ENCODE data around the gene TSSK2.

The TSSK2 gene

GRCh38 chr22:19092725-19093124, 38.4 kb upstream of the TSSK2 start (continued):
- TF ChIP-seq HOXA7 (CRISPR knock-in tag; IDR thresholded peaks at IDR 0.05; ENCODE audit: borderline replicate concordance) (no peak), ZNF366 (tag by site-specific recombination; conservative IDR thresholded peaks at IDR 0.05) (peak; percentile 43; the same call in 1 of the 2 replicates)

GRCh38 chr22:19094393-19094997, 36.6 kb upstream of the TSSK2 start:
- H3K36me3 ChIP-seq (ENCODE audit: control insufficient read depth in 2 of 2, insufficient read depth in 1 of 2, low read length in 2 of 2) = peaks cover 0 to 16% of the 10 kb centered on the region in 2 experiments; a peak in 2 of 3 replicates
- no peak overlapping the region for H3K4me3 ChIP-seq (ENCODE audit: low read depth, low read length)
- H3K4me1 ChIP-seq (ENCODE audit: control insufficient read depth, insufficient read depth, low read length) = no peaks in the 10 kb centered on the region
- H3K27ac ChIP-seq (ENCODE audit: extremely low read depth, low read depth, low read length) = no peak overlapping the region
- no peak for TF ChIP-seq FEZF1 (tag by site-specific recombination; IDR thresholded peaks at IDR 0.05)
- peak; percentile 77 for TF ChIP-seq ZNF146 (tag by site-specific recombination; IDR thresholded peaks at IDR 0.05)
- ChIA-PET CTCF (interaction anchor here (0.9 to 1.6 kb wide), 2 partner anchors 9 kb away, joined by 5 to 6 read pairs; no protein-coding TSS in a partner anchor), POLR2A (no interaction called here)
- no peaks in the 10 kb centered on the region for H3K9me3 ChIP-seq (ENCODE audit: control insufficient read depth, insufficient read depth, low read depth, low read length)

GRCh38 chr22:19096555-19096954, 34.6 kb upstream of the TSSK2 start:
- TF ChIP-seq ZNF121 (tag by site-specific recombination; IDR thresholded peaks at IDR 0.05) = 0 out of 2 replicates have a peak, but pooled peaks have one; percentile 26
- TF ChIP-seq ZNF174 (tag by site-specific recombination; IDR thresholded peaks at IDR 0.05) = no peak
- no peak for TF ChIP-seq ZNF214 (tag by site-specific recombination; IDR thresholded peaks at IDR 0.05; ENCODE audit: borderline replicate concordance)
- ChIA-PET CTCF (interaction anchor here (0.8 kb wide), 1 partner anchor 81 kb away, joined by 5 read pairs; no protein-coding TSS in a partner anchor), POLR2A (interaction anchor here (1.1 kb wide), 1 partner anchor 26 kb away, joined by 3 read pairs; no protein-coding TSS in a partner anchor)

GRCh38 chr22:19097518-19097917, 33.6 kb upstream of the TSSK2 start:
- peaks cover 0 to 16% of the 10 kb centered on the region in 2 experiments; a peak in 2 of 3 replicates for H3K36me3 ChIP-seq (ENCODE audit: control insufficient read depth in 2 of 2, insufficient read depth in 1 of 2, low read length in 2 of 2)
- ChIA-PET CTCF (interaction anchor here (0.8 to 1.1 kb wide), 2 partner anchors 18 to 80 kb away, joined by 3 to 5 read pairs; no protein-coding TSS in a partner anchor), POLR2A (no interaction called here)
- H3K4me3 ChIP-seq (ENCODE audit: low read depth, low read length) = no peak overlapping the region
- H3K9me3 ChIP-seq (ENCODE audit: control insufficient read depth, insufficient read depth, low read depth, low read length) = no peaks in the 10 kb centered on the region
- no peak overlapping the region for H3K27ac ChIP-seq (ENCODE audit: extremely low read depth, low read depth, low read length)
- TF ChIP-seq ZNF645 (tag by site-specific recombination; IDR thresholded peaks at IDR 0.05) = no peak
- no peak for TF ChIP-seq HIC1 (tag by site-specific recombination; IDR thresholded peaks at IDR 0.05)
- H3K4me1 ChIP-seq (ENCODE audit: control insufficient read depth, insufficient read depth, low read length) = no peaks in the 10 kb centered on the region

More at GRCh38 chr22:19096555-19096954, 34.6 kb upstream of the TSSK2 start:
- Histone ChIP-seq H3K4me3 (ENCODE audit: low read depth, low read length) (no peak overlapping the region), H3K9me3 (ENCODE audit: control insufficient read depth, insufficient read depth, low read depth, low read length) (no peaks in the 10 kb centered on the region), H3K4me1 (ENCODE audit: control insufficient read depth, insufficient read depth, low read length) (no peaks in the 10 kb centered on the region), H3K27ac (ENCODE audit: extremely low read depth, low read depth, low read length) (no peak overlapping the region), H3K36me3 (ENCODE audit: control insufficient read depth in 2 of 2, insufficient read depth in 1 of 2, low read length in 2 of 2) (peaks cover 0 to 16% of the 10 kb centered on the region in 2 experiments; a peak in 2 of 3 replicates)

GRCh38 chr22:19098157-19098556, 33.0 kb upstream of the TSSK2 start:
- ChIA-PET POLR2A (no interaction called here), CTCF (interaction anchor here (0.6 to 1.1 kb wide), 2 partner anchors 12 to 19 kb away, joined by 3 to 4 read pairs; no protein-coding TSS in a partner anchor)
- no peaks in the 10 kb centered on the region for H3K9me3 ChIP-seq (ENCODE audit: control insufficient read depth, insufficient read depth, low read depth, low read length)
- H3K4me1 ChIP-seq (ENCODE audit: control insufficient read depth, insufficient read depth, low read length) = 0 out of 2 replicates have a peak, but pooled peaks cover 4% of the 10 kb centered on the region
- no peak overlapping the region for H3K27ac ChIP-seq (ENCODE audit: extremely low read depth, low read depth, low read length)
- H3K4me3 ChIP-seq (ENCODE audit: low read depth, low read length) = no peak overlapping the region
- peaks cover 0 to 16% of the 10 kb centered on the region in 2 experiments; a peak in 2 of 3 replicates for H3K36me3 ChIP-seq (ENCODE audit: control insufficient read depth in 2 of 2, insufficient read depth in 1 of 2, low read length in 2 of 2)
- TF ChIP-seq ELK4 (IDR thresholded peaks at IDR 0.05; ENCODE audit: borderline replicate concordance, low read depth, low read length) (no peak), HOXA7 (CRISPR knock-in tag; IDR thresholded peaks at IDR 0.05; ENCODE audit: borderline replicate concordance) (no peak), EGR2 (tag by site-specific recombination; IDR thresholded peaks at IDR 0.05; ENCODE audit: low read depth) (no peak), ZNF324 (tag by site-specific recombination; IDR thresholded peaks at IDR 0.05) (no peak), ZNF398 (tag by site-specific recombination; IDR thresholded peaks at IDR 0.05) (no peak), ZNF791 (tag by site-specific recombination; IDR thresholded peaks at IDR 0.05) (no peak), OSR2 (tag by site-specific recombination; IDR thresholded peaks at IDR 0.05) (no peak), ZNF837 (tag by site-specific recombination; IDR thresholded peaks at IDR 0.05) (no peak), ATF2 (tag by site-specific recombination; IDR thresholded peaks at IDR 0.05; ENCODE audit: low read depth) (no peak)
